DMS79 treated with DMSO at 0.1 percent for 48 hours (cell line): Measurements from ENCODE around the gene UTP4.

ENCODE experiments used
- DNase-seq: peaks from one replicate; lab custom pipeline; 2025; lab: John Stamatoyannopoulos, UW

Gene UTP4

GRCh38 chr16:69176033-69176800 is 43.8 kb downstream of the UTP4 start:
- no peak for DNase-seq

- peak; percentile 82 for DNase-seq
These were observed 47.0 kb downstream of the UTP4 start for GRCh38 chr16:69179328-69180010.

DNA sequence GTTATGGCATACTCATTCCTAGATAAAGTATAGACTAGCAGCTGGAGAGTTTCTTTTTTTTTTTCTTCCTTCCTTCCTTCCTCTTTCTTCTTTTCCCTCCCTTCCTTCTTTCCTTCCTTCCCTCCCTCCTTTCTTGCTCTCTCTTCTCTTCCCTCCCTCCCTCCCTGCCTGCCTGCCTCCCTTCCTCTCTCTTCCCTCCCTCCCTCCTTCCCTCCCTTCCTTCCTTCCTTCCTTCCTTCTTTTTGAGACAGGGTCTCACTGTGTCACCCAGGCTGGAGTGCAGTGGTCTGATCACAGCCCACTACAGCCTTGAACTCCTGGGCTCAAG is 47.5 kb downstream of the UTP4 start:
- DNase-seq: no peak

- DNase-seq: peak; percentile 61
These were observed 50.4 kb downstream of the UTP4 start for GRCh38 chr16:69182730-69183416.

DNA sequence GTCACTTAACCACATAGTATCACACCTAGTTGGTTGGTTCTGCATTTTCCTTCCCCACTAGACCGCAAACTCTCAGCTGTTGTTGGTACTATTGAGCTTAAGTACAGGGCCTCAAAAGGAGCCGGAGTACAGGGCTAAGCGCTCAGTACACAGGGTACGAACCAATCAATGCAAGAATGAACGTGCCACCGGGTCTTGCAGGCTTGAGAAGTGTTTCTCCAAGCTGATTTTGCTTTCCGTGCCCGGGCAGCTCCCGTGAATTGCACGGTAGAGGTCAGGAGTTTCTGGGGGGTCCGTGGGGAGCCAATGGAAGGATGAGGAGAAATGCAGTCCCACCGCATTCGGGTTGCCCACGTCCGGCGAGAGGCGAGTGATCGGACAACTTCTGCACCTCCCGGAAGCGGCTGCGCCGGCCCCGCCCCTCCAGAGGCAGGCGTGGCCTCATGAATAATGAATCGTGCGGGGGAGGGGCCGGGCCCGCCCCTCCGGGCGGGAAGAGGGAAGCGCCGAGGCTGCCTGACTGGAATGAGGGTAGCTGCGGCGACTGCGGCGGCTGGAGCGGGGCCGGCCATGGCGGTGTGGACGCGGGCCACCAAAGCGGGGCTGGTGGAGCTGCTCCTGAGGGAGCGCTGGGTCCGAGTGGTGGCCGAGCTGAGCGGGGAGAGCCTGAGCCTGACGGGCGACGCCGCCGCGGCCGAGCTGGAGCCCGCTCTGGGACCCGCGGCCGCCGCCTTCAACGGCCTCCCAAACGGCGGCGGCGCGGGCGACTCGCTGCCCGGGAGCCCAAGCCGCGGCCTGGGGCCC is 54.4 kb downstream of the UTP4 start, which contains the start of gene SNTB2:
TSS of gene SNTB2 (plus strand) at position 523 of the 804 bp plus-strand sequence. CDS start at position 526, 3 bp downstream.
- DNase-seq: peak; percentile 53

DNA sequence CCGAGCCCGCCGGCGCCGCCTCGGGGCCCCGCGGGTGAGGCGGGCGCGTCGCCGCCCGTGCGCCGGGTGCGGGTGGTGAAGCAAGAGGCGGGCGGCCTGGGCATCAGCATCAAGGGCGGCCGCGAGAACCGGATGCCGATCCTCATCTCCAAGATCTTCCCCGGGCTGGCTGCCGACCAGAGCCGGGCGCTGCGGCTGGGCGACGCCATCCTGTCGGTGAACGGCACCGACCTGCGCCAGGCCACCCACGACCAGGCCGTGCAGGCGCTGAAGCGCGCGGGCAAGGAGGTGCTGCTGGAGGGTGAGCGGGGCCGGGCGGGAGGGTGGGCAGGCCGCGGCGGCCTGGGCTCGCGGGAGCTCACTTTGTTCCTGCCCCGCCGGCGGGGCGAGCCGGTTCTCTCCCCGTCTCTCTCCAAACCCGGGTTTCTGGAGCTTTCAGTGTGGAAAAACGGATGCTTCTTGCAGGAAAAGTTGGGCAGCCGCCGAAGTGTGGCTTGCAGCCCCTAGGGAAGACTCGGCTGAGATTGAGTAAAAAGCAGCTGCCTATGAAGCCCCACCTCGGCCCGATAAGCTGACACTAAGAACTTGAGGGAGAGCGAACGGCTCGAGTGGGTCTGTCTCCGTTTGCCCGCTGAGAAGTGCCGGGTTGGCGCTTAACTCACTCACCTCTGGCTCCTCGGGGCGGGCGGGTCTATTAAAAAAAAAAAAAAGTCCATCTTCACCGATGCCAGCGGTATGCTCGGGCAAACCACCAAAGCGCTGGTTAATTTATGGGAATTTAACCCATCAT is 55.2 kb downstream of the UTP4 start:
- peak; percentile 67 for DNase-seq

DNA sequence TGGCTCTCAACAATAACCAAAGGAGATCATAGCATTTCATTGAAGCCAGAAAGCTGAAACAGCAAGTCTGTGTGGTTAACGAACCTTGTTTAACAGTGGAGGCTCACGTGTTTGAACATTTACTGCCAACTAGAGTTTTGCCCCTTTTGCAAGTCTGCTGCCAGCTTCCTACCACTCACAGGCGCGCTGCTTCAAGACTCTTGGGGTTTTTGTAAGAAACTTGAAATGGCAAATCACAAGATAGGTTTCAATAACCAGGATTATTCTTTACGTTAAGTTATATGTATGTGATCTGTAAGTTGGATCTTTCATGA is 55.7 kb downstream of the UTP4 start:
- DNase-seq: peak; percentile 67

DNA sequence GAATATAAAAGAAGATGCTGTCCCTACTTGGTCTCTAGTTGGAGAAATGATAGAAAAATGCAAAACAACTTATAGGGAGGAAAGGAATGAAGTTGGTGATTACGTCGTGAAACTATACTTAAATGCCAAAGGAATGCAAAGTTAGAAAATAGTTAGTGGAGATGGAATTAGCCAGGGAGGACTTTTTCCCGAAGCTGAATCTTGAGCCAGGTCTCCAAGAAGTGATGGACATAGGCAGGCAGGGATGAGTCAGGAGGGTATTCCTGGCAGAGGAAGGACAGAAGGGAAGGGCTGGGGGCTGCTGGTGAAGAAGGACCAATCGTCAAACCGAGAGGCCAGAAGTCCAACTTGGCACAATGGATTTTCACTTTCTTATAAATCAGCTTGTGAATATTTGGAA is 56.3 kb downstream of the UTP4 start:
- no peak for DNase-seq

- DNase-seq: no peak
These were observed 57.7 kb downstream of the UTP4 start for GRCh38 chr16:69190046-69190588.

GRCh38 chr16:69190598-69190997 is 58.1 kb downstream of the UTP4 start:
- DNase-seq: no peak

GRCh38 chr16:69191136-69191535 is 58.7 kb downstream of the UTP4 start:
- DNase-seq: no peak

DNA sequence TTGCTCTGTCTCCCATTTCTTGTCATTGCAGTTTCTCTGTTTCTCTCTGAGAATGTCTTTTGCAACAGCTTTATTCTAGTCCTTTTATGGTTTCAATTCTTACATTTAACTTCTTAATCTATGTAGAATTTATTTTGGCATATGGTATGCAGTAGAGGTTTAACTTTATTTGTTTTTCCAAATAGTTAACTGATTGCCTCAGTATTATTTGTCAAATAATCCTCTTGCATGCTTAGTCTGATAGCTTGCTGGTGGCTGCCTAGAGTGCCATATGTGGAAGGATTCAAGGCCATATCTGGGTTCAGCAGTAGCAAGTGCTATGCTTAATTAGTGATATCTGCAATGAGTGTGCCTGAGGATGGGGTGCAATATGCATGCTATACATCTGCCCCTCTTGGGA is 61.4 kb downstream of the UTP4 start:
- DNase-seq: no peak

DNA sequence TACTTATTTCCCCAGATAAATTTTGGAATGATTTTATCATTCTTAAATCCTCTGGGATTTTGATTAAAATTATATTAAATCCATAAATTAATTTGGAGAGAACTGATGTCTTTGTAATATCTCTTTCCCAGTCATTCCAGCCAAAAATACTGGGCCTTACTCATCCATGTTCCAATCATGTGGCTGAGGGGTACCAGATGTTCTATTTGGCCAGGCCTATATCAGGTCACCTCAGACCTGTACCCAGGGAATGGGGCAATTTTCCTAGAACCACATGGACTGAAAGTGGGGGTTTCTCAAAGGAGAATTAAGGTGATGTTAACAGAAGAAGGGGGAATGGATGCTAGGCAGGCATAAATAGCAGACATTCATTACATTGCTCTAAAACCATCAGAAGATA is 62.0 kb downstream of the UTP4 start:
- no peak for DNase-seq

DNA sequence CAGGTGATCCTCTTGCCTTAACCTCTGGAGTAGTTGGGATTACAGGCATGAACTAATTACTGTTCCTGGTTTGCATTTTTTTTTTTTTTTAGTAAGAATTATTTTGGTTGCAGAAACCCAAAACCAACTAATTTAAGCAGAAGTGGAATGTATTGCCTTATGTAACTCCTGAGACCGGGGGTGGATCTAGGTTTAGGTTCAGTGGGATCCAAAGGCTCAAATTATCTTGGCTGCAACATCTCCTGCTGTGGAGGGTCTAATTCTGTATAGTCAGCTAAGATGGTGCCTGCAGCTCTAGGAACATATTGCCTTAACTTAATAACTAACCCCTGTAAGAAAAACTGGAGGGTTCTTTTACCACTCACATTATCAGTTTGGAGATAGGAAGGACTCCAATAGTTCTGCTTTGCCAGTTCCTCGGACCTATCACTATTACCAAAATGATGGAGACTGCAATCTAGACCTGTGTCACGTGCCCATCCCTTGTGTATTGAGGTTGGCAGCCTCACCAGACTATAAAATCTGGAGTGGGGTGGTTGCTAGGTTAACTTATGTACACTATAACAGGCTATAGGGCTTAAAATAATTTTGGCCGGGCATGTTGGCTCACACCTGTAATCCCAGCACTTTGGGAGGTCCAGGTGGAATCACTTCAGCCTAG is 63.0 kb downstream of the UTP4 start:
- peak; percentile 14 for DNase-seq

GRCh38 chr16:69197573-69197972 is 65.1 kb downstream of the UTP4 start:
- DNase-seq: no peak

DNA sequence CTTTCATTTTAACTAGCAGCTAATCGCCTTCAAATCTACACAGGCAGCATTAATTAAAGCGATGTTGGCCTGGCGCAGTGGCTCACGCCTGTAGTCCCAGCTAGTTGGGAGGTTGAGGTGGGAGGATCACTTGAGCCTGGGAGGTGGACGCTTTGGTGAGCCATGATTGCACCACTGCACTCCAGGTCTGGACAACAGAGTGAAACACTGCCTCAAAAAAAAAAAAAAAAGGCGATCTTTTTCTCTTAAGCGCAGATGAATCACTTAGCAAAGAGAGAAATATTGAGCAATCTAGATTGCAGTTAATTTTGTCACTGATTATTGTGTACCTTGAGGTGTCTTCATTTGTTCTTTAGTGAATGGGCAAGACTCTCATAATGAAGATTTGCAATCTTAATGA is 66.9 kb downstream of the UTP4 start:
- no peak for DNase-seq

DNA sequence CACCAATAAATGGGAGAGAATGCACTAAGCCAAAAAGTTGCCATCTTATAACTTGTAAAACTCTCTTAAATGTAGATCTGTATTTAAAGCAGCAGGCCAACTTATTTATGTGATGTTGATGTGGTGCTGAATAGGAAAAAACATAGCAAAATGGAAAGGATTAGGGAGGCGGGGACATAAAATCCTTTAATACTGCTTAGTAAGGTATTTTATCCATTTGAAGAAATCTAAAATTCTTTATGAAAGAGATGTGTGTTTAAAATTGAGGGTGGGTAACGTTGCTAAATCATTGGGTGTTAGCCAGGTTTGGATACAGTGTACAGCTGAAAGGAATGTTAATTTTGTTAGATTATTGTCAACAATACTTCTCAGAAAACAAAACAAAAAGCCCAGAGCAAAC is 68.8 kb downstream of the UTP4 start:
- no peak for DNase-seq

- no peak for DNase-seq
These were observed 69.3 kb downstream of the UTP4 start for GRCh38 chr16:69201787-69202186.

GRCh38 chr16:69204172-69204571 is 71.7 kb downstream of the UTP4 start:
- no peak for DNase-seq

DNA sequence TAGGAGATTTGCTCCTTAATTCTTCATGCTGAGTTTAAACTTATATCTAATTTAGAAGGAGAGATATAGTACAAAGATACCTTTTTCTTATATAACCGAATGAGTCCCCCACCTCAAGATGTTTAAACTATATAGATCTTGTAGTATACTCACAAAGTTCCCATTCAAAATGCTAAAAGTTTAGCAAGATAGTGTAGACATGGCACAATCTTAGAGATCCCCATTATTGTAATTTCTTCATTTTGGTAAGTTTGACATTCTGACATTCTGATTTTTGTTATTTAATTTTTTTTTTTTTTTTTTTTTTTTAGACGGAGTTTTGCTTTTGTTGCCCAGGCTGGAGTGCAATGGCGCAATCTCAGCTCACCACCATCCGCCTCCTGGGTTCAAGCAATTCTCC is 77.3 kb downstream of the UTP4 start:
- no peak for DNase-seq

DNA sequence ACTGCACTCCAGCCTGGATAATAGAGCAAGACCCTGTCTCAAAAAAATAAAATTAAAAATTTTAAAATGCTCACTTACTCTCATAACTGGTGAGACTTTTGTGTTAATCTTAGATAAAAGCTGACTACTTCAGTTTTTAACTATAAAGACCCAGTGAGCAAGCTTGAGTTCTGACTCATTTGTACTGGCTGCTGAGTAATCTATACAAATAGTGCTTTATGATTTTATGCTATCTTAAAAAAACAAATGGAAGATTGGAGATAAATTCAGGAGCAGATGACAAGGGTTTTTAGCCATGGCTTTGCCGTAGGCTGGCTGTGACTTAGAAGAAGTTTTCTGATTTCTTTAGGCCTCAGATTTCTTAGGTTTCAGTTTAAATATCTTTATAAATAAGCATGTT is 85.0 kb downstream of the UTP4 start:
- DNase-seq: no peak
